Measurements from ENCODE around the gene CDK8.

Gene CDK8

GRCh38 chr13:26436914-26437313, 183.0 kb downstream of the CDK8 start:
- DNase-seq (ENCODE audit: low spot score), result no peak
- in situ Hi-C loops (cut with MboI; ENCODE audit: low pct_unique_long_range_greater_than_20kb, low sequenced_read_pairs, unreplicated experiment), result no loop called here

GRCh38 chr13:26440111-26440510, 186.2 kb downstream of the CDK8 start:
- in situ Hi-C loops (cut with MboI; ENCODE audit: low pct_unique_long_range_greater_than_20kb, low sequenced_read_pairs, unreplicated experiment), result no loop called here
- DNase-seq (ENCODE audit: low spot score), result no peak
- TF ChIP-seq CTCF (IDR thresholded peaks at IDR 0.05; ENCODE audit: extremely low read depth, insufficient read depth, missing control alignments), result no peak

More at GRCh38 chr13:26436914-26437313, 183.0 kb downstream of the CDK8 start:
- no peak for TF ChIP-seq CTCF (IDR thresholded peaks at IDR 0.05; ENCODE audit: extremely low read depth, insufficient read depth, missing control alignments)

GRCh38 chr13:26441476-26441875, 187.5 kb downstream of the CDK8 start:
- TF ChIP-seq CTCF (IDR thresholded peaks at IDR 0.05; ENCODE audit: extremely low read depth, insufficient read depth, missing control alignments), result no peak
- in situ Hi-C loops (cut with MboI; ENCODE audit: low pct_unique_long_range_greater_than_20kb, low sequenced_read_pairs, unreplicated experiment), result no loop called here
- no peak for DNase-seq (ENCODE audit: low spot score)

- in situ Hi-C loops (cut with MboI; ENCODE audit: low pct_unique_long_range_greater_than_20kb, low sequenced_read_pairs, unreplicated experiment), result no loop called here
- TF ChIP-seq CTCF (IDR thresholded peaks at IDR 0.05; ENCODE audit: extremely low read depth, insufficient read depth, missing control alignments), result no peak
- no peak for DNase-seq (ENCODE audit: low spot score)
Observed at GRCh38 chr13:26442541-26442940, 188.6 kb downstream of the CDK8 start.

GRCh38 chr13:26445092-26445491, 191.2 kb downstream of the CDK8 start:
- TF ChIP-seq CTCF (IDR thresholded peaks at IDR 0.05; ENCODE audit: extremely low read depth, insufficient read depth, missing control alignments), result no peak
- in situ Hi-C loops (cut with MboI; ENCODE audit: low pct_unique_long_range_greater_than_20kb, low sequenced_read_pairs, unreplicated experiment), result no loop called here
- no peak for DNase-seq (ENCODE audit: low spot score)

GRCh38 chr13:26446751-26447150, 192.8 kb downstream of the CDK8 start:
- in situ Hi-C loops (cut with MboI; ENCODE audit: low pct_unique_long_range_greater_than_20kb, low sequenced_read_pairs, unreplicated experiment), result no loop called here
- DNase-seq (ENCODE audit: low spot score), result no peak
- TF ChIP-seq CTCF (IDR thresholded peaks at IDR 0.05; ENCODE audit: extremely low read depth, insufficient read depth, missing control alignments), result no peak

- in situ Hi-C loops (cut with MboI; ENCODE audit: low pct_unique_long_range_greater_than_20kb, low sequenced_read_pairs, unreplicated experiment), result no loop called here
- DNase-seq (ENCODE audit: low spot score), result no peak
- TF ChIP-seq CTCF (IDR thresholded peaks at IDR 0.05; ENCODE audit: extremely low read depth, insufficient read depth, missing control alignments), result no peak
Observed at GRCh38 chr13:26448032-26448431, 194.1 kb downstream of the CDK8 start.
